Measurements from ENCODE around the gene SRGN. TPM values are rescaled to one million over a fixed set of nuclear protein-coding genes. Genes with fewer than 3 reads are reported as not detected.

The SRGN gene
- total RNA-seq, 1 experiment from 2014 or later, result not detected

DNA sequence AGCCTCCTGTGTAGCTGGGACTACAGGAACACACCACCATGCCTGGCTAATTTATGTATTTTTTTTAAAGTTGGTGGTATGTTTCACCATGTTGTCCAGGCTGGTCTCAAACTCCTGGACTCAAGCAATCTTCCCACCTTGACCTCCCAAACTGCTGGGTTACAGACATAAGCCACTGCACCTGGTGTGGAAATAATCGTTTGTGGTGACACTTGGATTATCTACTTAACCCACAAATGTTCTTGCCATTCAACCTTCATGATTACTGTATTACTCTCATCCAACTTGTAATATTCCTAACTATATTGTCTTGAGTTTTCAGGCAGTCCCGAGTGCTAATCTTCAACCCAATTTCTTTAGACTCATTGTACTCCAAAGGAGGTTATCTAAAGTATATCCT, 9.6 kb upstream of the SRGN start:
- POLR2A ChIA-PET, result interaction anchor here (0.6 kb wide), 1 partner anchor 34 kb away, joined by 13 read pairs; no protein-coding TSS in a partner anchor

DNA sequence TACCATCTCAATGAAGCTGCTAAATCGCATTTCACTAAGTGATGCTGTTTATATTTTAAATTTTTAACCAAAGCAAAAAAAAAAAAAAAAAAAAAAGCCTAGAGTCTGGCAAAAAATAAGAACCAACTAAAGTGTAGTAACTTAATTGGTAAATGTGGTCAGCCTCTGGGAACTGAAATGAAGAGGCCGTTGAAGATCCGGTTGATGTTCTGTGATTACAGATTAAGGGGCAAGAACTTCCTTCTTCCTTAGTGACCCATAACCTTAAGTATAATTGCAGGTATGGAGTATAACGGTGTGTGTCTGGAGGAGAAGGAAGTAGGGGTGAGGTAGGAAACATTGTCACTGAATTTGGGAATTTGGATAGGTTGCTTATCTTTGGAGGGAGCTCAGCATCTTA, 7.7 kb upstream of the SRGN start:
- POLR2A ChIA-PET, result no interaction called here

More for the DNA sequence above, 9.6 kb upstream of the SRGN start:
- CTCF ChIA-PET, result no interaction called here
- Histone ChIP-seq H3K4me1 (no peaks in the 10 kb centered on the region), H3K4me3 (ENCODE audit: low read depth, low read length) (no peak overlapping the region), H3K27me3 (replicated peaks; ENCODE audit: control insufficient read depth, insufficient read depth, low read length) (no peaks in the 10 kb centered on the region; the same call in 1 of the 2 replicates), H3K36me3 (ENCODE audit: control insufficient read depth, insufficient read depth, low read length) (no peaks in the 10 kb centered on the region), H3K9me3 (no peaks in the 10 kb centered on the region)
- Mint-ChIP-seq H3K27ac (ENCODE audit: unreplicated experiment) (no peak overlapping the region), H3K27me3 (ENCODE audit: insufficient read depth, unreplicated experiment) (peaks cover 11% of the 10 kb centered on the region), H3K36me3 (ENCODE audit: insufficient read depth, unreplicated experiment) (no peaks in the 10 kb centered on the region), H3K4me1 (ENCODE audit: low read depth, unreplicated experiment) (no peaks in the 10 kb centered on the region), H3K4me3 (ENCODE audit: unreplicated experiment) (no peak overlapping the region), H3K9me3 (ENCODE audit: unreplicated experiment) (no peaks in the 10 kb centered on the region)
- TF ChIP-seq, protein P1, sequence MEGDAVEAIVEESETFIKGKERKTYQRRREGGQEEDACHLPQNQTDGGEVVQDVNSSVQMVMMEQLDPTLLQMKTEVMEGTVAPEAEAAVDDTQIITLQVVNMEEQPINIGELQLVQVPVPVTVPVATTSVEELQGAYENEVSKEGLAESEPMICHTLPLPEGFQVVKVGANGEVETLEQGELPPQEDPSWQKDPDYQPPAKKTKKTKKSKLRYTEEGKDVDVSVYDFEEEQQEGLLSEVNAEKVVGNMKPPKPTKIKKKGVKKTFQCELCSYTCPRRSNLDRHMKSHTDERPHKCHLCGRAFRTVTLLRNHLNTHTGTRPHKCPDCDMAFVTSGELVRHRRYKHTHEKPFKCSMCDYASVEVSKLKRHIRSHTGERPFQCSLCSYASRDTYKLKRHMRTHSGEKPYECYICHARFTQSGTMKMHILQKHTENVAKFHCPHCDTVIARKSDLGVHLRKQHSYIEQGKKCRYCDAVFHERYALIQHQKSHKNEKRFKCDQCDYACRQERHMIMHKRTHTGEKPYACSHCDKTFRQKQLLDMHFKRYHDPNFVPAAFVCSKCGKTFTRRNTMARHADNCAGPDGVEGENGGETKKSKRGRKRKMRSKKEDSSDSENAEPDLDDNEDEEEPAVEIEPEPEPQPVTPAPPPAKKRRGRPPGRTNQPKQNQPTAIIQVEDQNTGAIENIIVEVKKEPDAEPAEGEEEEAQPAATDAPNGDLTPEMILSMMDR (IDR thresholded peaks at IDR 0.05; ENCODE audit: insufficient read depth in 1 of 2, low read depth in 1 of 2, low read length in 1 of 2, severe bottlenecking in 1 of 2, unreplicated experiment in 1 of 2), result no peak
- DNase-seq, result no peak
- intact Hi-C loops (cut with micrococcal nuclease; ENCODE audit: unreplicated experiment), result no loop called here
- no TSS peak for BruUV-seq (replicated peaks)

DNA sequence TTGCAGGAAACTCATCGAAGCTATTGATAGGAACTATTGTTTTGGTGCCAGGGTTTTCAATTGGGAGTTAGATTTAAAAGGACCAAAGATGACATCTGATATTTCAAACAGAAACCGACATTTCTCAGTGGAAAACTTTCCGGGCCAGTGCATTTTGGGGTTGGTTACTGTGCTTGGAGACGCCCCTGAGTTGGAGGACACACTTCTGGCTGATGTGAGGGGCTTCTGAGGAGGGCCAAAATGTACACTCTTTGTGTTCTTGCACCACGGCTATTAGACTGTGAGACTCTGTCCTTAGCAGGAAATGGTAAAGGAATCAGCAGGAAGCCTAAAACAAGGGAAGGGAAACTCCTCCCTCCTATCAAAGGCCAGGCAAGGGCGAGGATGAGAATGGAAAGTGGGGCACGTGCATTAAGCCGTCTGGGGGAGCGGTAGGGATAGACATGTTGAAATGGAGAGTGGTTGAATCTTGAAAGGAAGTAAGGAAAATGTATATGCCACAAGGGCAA, 1.8 kb upstream of the SRGN start:
- Mint-ChIP-seq H3K4me1 (ENCODE audit: low read depth, unreplicated experiment) (no peaks in the 10 kb centered on the region), H3K27me3 (ENCODE audit: insufficient read depth, unreplicated experiment) (peaks cover 16% of the 10 kb centered on the region), H3K36me3 (ENCODE audit: insufficient read depth, unreplicated experiment) (no peaks in the 10 kb centered on the region), H3K4me3 (ENCODE audit: unreplicated experiment) (no peak overlapping the region), H3K27ac (ENCODE audit: unreplicated experiment) (no peak overlapping the region), H3K9me3 (ENCODE audit: unreplicated experiment) (no peaks in the 10 kb centered on the region)
- DNase-seq, result no peak
- CTCF ChIA-PET, result no interaction called here
- Histone ChIP-seq H3K9me3 (no peaks in the 10 kb centered on the region), H3K4me1 (no peaks in the 10 kb centered on the region), H3K27me3 (replicated peaks; ENCODE audit: control insufficient read depth, insufficient read depth, low read length) (no peaks in the 10 kb centered on the region; the same call in 1 of the 2 replicates), H3K4me3 (ENCODE audit: low read depth, low read length) (no peak overlapping the region), H3K36me3 (ENCODE audit: control insufficient read depth, insufficient read depth, low read length) (no peaks in the 10 kb centered on the region)
- BruUV-seq (replicated peaks), result no TSS peak
- TF ChIP-seq, protein P1 (IDR thresholded peaks at IDR 0.05; ENCODE audit: insufficient read depth in 1 of 2, low read depth in 1 of 2, low read length in 1 of 2, severe bottlenecking in 1 of 2, unreplicated experiment in 1 of 2), result no peak
- intact Hi-C loops (cut with micrococcal nuclease; ENCODE audit: unreplicated experiment), result no loop called here
- POLR2A ChIA-PET, result no interaction called here

More for the DNA sequence above, 7.7 kb upstream of the SRGN start:
- BruUV-seq (replicated peaks), result no TSS peak
- H3K27me3 ChIP-seq (replicated peaks; ENCODE audit: control insufficient read depth, insufficient read depth, low read length), result no peaks in the 10 kb centered on the region; the same call in 1 of the 2 replicates
- TF ChIP-seq, protein P1 (IDR thresholded peaks at IDR 0.05; ENCODE audit: insufficient read depth in 1 of 2, low read depth in 1 of 2, low read length in 1 of 2, severe bottlenecking in 1 of 2, unreplicated experiment in 1 of 2), result no peak
- intact Hi-C loops (cut with micrococcal nuclease; ENCODE audit: unreplicated experiment), result no loop called here
- Mint-ChIP-seq H3K4me3 (ENCODE audit: unreplicated experiment) (no peak overlapping the region), H3K36me3 (ENCODE audit: insufficient read depth, unreplicated experiment) (no peaks in the 10 kb centered on the region), H3K27me3 (ENCODE audit: insufficient read depth, unreplicated experiment) (peaks cover 7% of the 10 kb centered on the region), H3K27ac (ENCODE audit: unreplicated experiment) (no peak overlapping the region), H3K4me1 (ENCODE audit: low read depth, unreplicated experiment) (no peaks in the 10 kb centered on the region), H3K9me3 (ENCODE audit: unreplicated experiment) (no peaks in the 10 kb centered on the region)
- no peaks in the 10 kb centered on the region for H3K9me3 ChIP-seq
- H3K4me1 ChIP-seq, result no peaks in the 10 kb centered on the region
- no peak for DNase-seq
- CTCF ChIA-PET, result interaction anchor here (0.6 kb wide), 1 partner anchor 140 kb away, joined by 3 read pairs; the partner anchor contains the start of gene HKDC1
- H3K36me3 ChIP-seq (ENCODE audit: control insufficient read depth, insufficient read depth, low read length), result no peaks in the 10 kb centered on the region
- no peak overlapping the region for H3K4me3 ChIP-seq (ENCODE audit: low read depth, low read length)

All from Caco-2 (cell line).